AG04450 (cell line): ENCODE measurements around the gene ITPK1. TPM values are rescaled to one million over a fixed set of nuclear protein-coding genes. Genes with fewer than 3 reads are reported as not detected.

Experiments used
- CTCF ChIA-PET: fragments of 300-600, 350-600 bp; formaldehyde crosslinking; extraction: SDS; loops from one replicate; lab custom pipeline; 2022; ENCODE audit warnings: antibody characterized with exemption, inconsistent platforms; lab: Charles Lee
- POLR2A ChIA-PET: fragments of 350-600 bp; formaldehyde crosslinking; extraction: SDS; loops from one replicate; lab custom pipeline; 2021; ENCODE audit warnings: antibody characterized with exemption, inconsistent platforms; lab: Yijun Ruan, JAX
- DNase-seq: peaks from one replicate; pipeline ENCODE4 v3.0.0-alpha.2; 2011; ENCODE audit warnings: low read depth, low spot score
- H3K27ac ChIP-seq: one replicate; pipeline ENCODE4 v1.5.1; 2012; ENCODE audit warnings: low read depth, low read length, control low read depth
- H3K27me3 ChIP-seq: one replicate; pipeline ENCODE4 v1.6.0; 2012; ENCODE audit warnings: low read length; ENCODE audit not compliant: control insufficient read depth, insufficient read depth
- H3K4me3 ChIP-seq: 2 replicates; pipeline ENCODE4 v1.5.1; 2011; ENCODE audit warnings: mild to moderate bottlenecking, low read depth, low read length, control low read depth
- H3K9me3 ChIP-seq: 2 replicates; pipeline ENCODE4 v1.5.1; 2012; ENCODE audit warnings: low read length; ENCODE audit not compliant: control insufficient read depth, insufficient read depth
- polyA plus RNA-seq: library from polyadenylated mRNA; depleted of rRNA; stranded (reverse); fragments of >200 nt; gene quantifications from 2 replicates; pipeline ENCODE4 v1.2.3, GENCODE V29; 2011
- TF ChIP-seq, protein P1 (sequence below): IDR thresholded peaks from 2 replicates; pipeline ENCODE4 v1.5.1; 2011; ENCODE audit warnings: low read depth, low read length, control low read depth, inconsistent platforms

The ITPK1 gene
- polyA plus RNA-seq, 1 experiment = 13.6 TPM

DNA sequence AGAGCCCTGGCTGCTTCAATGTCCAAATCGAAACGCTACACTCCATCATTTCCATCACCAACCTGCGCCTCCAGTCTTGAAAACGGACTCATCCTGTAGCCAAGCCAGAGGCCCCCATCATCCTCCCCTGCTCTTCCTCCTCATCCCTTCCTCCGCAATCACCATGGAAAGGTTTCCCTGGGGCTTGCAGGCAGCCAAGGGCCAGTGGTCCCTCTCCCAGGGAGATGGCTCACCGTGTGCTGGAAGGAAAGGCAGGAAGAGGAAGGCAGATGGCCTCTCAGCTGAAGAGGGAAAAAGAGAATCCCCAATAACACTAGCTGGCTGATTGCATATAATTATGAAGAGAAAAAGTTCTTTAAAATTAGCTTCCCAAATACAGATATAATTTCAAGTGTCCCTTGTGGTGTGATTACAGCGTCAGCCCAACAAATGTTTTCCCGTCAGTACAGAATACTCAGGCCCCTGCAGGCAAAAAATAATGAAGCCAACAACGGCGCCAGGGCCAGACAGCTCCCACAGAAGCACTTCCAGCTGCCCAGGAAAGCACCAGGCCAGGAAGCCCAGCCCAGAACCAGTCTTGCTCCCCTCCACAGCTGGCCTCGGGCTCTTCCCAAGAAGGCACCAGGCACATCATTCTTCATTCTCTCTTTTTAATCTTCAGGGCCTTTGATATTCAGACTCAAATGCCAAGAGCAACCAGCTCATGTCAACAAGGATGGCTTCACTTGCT lies 24.7 kb downstream of the ITPK1 start:
- Histone ChIP-seq H3K4me3 (no peak overlapping the region), H3K9me3 (no peaks in the 10 kb centered on the region; the same call in 1 of the 2 replicates), H3K27me3 (no peaks in the 10 kb centered on the region), H3K27ac (no peak overlapping the region)
- CTCF ChIA-PET = interaction anchor here (0.9 kb wide), 2 partner anchors 20 to 22 kb away, joined by 3 to 5 read pairs; no protein-coding TSS in a partner anchor
- POLR2A ChIA-PET = interaction anchor here (1.1 kb wide), 1 partner anchor 24 kb away, joined by 3 read pairs; no protein-coding TSS in a partner anchor
- TF ChIP-seq, protein P1, sequence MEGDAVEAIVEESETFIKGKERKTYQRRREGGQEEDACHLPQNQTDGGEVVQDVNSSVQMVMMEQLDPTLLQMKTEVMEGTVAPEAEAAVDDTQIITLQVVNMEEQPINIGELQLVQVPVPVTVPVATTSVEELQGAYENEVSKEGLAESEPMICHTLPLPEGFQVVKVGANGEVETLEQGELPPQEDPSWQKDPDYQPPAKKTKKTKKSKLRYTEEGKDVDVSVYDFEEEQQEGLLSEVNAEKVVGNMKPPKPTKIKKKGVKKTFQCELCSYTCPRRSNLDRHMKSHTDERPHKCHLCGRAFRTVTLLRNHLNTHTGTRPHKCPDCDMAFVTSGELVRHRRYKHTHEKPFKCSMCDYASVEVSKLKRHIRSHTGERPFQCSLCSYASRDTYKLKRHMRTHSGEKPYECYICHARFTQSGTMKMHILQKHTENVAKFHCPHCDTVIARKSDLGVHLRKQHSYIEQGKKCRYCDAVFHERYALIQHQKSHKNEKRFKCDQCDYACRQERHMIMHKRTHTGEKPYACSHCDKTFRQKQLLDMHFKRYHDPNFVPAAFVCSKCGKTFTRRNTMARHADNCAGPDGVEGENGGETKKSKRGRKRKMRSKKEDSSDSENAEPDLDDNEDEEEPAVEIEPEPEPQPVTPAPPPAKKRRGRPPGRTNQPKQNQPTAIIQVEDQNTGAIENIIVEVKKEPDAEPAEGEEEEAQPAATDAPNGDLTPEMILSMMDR = no peak
- no peak for DNase-seq

DNA sequence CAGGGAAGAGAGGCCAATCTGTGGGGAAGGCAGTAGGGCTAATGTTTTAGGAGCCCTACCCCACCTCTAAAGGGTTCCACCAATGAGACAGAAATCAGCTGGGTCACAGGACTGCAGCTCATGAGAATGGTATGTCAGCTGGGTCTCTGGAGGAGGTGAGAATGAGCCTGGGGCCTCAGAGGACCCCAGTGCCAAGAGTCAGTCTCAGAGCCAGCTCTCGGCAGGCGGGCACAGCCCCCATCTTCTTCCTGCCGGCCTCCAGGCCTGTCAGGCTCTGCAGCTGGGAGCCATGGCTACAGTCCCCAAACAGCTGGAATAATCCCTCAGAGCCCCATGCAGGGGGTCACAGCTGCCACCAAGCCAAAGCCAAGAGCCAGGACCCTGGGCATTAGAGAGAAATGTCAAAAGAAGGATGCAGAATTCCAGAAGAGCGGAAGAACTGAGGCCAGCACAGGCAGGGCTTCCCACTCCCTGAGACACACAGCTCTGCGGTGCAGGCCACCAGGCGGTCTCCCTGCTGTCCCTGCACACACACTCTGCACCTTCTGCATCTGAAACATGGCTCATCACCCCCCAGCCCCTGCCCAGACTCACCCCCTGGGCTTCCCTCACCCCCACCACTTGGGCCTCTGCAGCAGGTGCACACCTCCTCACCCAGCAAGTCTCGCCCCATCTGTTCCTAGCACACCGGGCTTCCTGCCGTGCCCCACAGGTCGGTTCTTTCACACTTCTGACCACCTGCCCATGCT lies 26.0 kb downstream of the ITPK1 start:
- no peak for DNase-seq
- no peak overlapping the region for H3K4me3 ChIP-seq
- H3K9me3 ChIP-seq = no peaks in the 10 kb centered on the region; the same call in 1 of the 2 replicates
- POLR2A ChIA-PET = no interaction called here
- H3K27ac ChIP-seq = no peak overlapping the region
- CTCF ChIA-PET = interaction anchor here (2.3 kb wide), 1 partner anchor 24 kb away, joined by 13 read pairs; no protein-coding TSS in a partner anchor
- TF ChIP-seq, protein P1 = no peak
- H3K27me3 ChIP-seq = no peaks in the 10 kb centered on the region

- POLR2A ChIA-PET = no interaction called here
- H3K9me3 ChIP-seq = no peaks in the 10 kb centered on the region; the same call in 1 of the 2 replicates
- CTCF ChIA-PET = interaction anchor here (2.1 kb wide), 1 partner anchor 26 kb away, joined by 10 read pairs; no protein-coding TSS in a partner anchor
- no peaks in the 10 kb centered on the region for H3K27me3 ChIP-seq
- no peak for DNase-seq
- H3K4me3 ChIP-seq = no peak overlapping the region
- TF ChIP-seq, protein P1 = no peak
- no peak overlapping the region for H3K27ac ChIP-seq
Observed at GRCh38 chr14:93086441-93087055, 29.2 kb downstream of the ITPK1 start.

DNA sequence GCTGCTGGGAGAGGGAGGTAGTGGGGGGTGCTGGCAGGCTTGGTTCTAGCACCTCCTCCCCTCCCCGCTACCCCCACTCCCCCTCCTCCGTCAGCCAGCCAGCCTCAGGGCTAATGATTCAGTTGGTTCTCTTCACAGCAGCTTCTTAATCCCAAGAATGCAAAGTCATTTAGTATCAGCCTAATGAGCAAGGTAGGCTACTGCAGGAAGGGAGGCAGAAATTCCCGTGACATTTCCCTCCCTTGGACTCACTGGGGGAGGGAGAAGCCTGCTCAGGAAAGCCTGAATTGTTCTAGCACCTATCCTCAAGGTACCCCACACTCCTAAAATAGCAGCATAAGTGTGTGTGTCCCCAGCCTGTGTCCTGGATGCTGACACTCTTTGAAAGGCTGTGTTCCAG lies 29.8 kb downstream of the ITPK1 start:
- no peak overlapping the region for H3K27ac ChIP-seq
- ChIA-PET CTCF (interaction anchor here (2.1 kb wide), 1 partner anchor 27 kb away, joined by 10 read pairs; no protein-coding TSS in a partner anchor), POLR2A (no interaction called here)
- no peaks in the 10 kb centered on the region for H3K27me3 ChIP-seq
- TF ChIP-seq, protein P1 = no peak
- no peak for DNase-seq
- H3K4me3 ChIP-seq = no peak overlapping the region
- H3K9me3 ChIP-seq = no peaks in the 10 kb centered on the region; the same call in 1 of the 2 replicates
